DMS79 (cell line): ENCODE results near the gene HTR1B.

Experiments used
- DNase-seq: peaks from one replicate; lab custom pipeline; 2025; lab: John Stamatoyannopoulos, UW

The HTR1B gene

GRCh38 chr6:77463308-77463860 is at the start of gene HTR1B:
HTR1B (minus strand) TSS chr6:77463491; CDS start chr6:77463403, 88 bp downstream.
- no peak for DNase-seq

- DNase-seq = no peak
Measured at GRCh38 chr6:77512554-77512953, 49.3 kb upstream of the HTR1B start.

- no peak for DNase-seq
Measured at GRCh38 chr6:77511860-77512259, 48.6 kb upstream of the HTR1B start.

GRCh38 chr6:77502981-77503380 is 39.7 kb upstream of the HTR1B start:
- DNase-seq = no peak

- no peak for DNase-seq
Measured at GRCh38 chr6:77492530-77492929, 29.2 kb upstream of the HTR1B start.

DNA sequence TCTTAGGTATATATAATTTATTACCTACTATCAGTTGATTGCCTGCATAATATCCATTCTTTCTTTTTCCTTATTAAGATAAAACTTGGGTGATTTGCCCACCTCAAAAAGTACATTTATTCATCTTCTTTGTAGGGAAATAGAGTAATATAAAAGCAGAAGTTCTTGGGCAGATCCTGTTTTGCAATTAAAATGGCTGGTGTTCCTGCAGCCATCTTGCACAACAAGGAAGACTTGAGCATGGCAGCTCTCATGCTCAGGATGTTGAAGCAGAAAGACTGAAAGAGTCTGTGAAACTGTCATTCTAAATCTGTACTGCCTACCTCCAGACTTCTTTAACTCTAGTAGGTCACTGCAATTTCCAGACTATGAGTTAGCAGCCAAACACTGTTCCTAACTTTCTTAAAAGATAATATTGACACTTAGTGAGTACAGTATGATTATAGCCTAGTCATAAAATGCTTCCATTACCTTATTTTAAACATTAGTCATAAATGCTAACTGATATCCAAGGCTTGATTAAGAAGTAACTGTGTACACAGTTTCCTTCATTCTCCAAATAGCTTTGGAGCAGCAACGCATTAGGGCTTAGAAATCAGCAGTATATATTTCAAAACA is 24.6 kb upstream of the HTR1B start:
- no peak for DNase-seq

DNA sequence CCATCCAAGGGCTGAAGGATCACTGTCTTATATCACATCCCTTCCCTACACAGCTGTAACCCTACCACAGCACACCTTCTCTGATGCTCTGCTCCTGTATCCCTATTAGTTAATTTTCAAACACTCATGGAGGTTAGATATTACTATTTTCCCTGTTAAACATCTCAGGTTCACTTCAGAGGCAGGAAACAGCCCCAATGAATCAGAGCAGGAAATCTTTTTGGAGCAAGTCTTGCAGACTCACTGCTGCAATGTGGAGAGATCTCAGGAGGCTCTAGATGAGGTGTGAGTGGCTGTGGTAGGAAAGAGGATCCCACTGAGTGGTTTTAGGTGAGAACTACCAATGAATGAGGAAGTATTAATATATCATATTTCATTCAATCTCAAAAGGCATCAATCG is 19.7 kb upstream of the HTR1B start:
- no peak for DNase-seq

DNA sequence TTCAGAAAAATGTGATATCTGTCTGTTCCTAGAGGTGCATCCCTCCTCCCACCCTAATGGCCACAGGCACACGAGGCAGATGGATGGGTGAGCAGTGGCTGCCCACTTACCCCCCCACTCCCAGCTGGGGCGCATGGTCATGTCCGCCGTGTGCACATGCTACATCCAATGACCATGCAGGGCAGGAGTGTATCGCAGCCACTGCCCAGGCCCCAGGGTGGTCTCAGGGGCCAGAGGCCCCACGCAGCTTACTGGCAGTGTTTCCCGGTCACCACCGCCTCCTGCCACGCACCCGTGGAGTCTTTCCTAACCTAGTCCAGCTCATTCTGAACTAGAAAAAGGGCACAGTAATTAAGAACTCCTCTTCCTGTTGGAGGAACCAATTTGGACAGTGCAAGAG is 11.7 kb upstream of the HTR1B start:
- no peak for DNase-seq

DNA sequence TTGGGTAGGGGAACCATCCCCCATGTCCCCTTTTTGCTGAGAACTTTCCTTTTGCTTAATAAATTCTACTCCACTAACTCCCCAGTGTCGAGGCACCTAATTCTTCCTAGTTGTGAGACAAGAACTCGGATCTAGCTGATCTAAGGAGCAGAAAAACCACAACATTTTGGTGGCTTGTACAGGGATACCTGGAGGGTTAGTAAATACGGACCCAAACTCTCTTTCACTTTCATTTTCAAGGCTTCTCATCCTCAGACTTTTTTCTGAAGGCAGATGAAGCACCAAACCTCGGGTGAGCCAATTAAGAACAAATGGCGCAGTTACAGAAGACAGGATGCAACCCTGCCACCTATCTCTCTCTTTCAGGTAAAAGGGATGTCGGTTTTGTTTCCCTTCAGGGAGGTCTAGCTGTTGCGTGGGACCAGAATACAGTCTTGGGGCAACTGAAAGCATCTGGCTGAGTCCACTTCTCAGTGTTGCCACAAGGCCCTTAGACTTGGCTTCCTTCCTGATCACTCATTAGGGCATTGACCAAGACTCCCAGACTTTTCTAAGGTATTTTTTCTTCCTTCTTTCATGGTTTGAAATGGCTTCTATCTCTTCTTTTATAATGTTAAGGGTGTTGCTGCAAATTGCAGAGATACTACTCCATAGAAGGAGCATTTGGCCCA is 11.1 kb upstream of the HTR1B start:
- no peak for DNase-seq

DNA sequence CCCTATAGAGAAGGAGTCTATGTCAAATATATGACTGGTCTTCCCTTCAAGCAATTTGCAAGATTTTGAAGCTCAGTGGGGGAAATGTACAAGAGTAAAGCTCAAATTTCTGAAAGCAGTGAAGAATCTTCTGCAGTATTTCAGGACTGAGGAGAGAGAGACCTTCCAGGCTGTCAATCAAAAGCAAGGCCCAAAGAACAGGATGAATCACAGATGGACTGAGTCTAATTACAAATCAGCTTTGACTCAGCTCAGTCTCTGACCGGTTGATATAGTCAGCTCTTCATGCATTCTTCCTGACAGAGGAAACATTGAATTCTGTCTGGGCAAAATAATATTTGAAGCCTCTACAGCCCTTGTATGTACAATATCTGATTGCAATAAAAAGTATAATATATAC is 7.7 kb upstream of the HTR1B start:
- no peak for DNase-seq

DNA sequence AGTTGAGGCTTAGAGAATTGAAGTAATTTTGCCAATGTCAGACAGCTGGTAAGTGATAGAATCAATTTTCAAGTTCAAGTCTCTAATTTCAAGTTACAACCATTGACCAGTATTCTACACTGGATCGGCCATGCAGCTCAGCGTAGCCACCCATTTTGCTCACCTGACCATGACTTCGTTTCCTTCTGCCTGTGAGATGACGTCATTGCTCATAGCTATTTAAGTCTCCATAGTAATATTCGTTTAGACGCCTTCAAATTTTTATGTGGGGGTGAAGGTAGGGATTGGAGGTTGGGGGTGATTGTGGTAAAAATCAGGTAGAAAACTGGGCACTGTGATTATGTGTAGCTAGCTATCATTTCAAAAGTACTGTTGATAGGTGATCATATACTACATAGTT is 5.6 kb upstream of the HTR1B start:
- no peak for DNase-seq

DNA sequence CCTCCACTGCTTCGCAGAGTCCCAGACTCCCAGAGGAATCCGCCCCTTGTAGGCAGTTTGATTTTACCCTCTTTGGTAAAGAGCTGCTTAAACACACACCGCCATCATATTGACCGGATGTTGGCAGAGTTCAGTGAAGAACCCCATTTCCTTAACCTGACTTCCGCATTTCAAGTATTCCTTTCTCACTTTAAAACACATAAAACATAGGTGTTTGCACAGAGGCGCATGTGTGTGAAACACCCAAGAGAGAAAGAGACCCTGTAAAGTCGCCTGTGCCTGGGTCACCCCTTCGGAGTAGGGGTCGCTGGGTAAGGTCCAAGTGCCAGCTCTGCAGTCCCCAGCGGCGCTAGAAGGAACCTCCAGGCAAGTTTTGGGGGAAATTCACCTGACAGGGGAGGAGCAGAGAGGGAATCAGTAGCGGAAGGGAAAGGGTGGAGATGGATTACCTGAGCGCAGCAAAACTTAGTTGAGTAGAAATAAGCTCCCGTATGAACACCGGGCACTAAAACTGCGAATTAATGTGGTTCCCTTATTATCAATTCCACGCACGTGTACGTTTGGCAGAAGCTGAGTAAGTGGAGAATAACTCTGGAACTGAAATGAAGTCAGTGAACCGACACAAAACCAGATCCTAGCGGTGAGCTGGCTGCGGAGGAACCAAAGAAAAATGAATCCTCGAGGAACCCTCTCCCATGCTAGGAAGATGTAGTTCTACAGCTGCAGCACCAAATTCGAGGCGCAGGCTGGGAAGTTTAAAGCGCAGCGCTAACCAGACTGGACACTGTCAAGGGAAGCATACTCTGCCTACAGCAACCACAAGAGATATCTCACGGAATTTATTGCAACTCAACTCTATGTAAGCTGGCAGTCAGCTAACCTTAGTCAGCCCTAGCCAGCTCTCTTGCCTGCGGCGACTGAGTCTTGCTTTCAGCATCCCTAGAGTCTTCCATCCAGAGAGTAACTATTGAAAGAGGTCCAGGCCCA is 3.5 kb upstream of the HTR1B start:
- DNase-seq = no peak

- no peak for DNase-seq
Measured at GRCh38 chr6:77466055-77466450, 2.8 kb upstream of the HTR1B start.

DNA sequence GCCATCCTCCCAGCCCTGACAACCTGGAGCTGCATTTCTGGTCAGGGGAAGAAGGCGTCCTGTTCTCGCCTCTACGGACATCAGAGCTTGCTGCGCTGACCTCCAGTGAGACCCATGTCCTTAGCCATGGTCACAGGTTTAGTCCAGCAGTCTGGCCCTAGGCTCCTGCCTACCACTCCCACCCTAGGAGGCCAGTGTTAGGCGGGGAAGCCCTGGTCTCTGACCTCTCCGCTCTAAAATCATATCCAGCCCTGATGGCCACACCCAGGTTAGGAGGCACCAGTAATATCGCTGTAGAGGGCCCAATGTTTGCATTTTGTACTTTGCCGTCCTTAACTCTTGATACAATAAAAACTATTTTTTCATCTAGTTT is 1.2 kb upstream of the HTR1B start:
- no peak for DNase-seq

GRCh38 chr6:77463861-77464494 is 687 bp upstream of the HTR1B start:
- DNase-seq = no peak

DNA sequence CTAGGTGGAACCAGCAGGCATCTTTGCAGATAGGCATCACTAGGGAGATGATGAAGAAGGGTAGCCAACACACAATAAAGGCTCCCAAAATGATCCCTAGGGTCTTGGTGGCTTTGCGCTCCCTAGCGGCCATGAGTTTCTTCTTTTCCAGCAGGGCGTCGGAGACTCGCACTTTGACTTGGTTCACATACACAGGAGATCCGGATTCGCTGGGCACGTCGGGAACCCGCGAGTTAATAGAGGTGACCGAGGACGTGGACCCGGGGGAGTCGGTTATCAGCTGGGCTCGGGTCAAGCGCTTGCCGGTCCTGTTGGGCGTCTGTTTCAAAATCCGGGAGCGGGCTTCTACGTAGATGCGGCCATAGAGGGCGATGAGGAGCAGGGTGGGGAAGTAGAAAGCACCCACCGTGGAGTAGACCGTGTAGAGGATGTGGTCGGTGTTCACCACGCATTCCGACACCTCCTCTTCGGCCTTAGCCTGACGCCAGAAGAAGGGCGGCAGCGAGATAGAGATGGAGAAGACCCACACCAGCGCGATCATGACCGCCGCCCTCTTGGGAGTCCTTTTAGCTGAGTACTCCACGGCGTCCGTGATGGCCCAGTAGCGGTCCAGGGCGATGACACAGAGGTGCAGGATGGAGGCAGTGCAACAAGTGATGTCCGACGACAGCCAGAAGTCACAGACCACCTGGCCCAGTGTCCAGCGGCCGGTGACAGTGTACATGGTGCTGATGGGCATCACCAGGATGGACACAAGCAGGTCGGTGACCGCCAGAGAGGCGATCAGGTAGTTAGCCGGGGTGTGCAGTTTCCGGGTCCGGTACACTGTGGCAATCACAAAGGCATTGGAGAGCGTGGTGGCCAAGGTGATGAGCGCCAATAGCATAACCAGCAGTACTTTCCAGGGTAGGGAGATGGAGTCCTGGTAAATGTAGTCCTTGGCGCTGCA is 658 bp downstream of the HTR1B start:
- DNase-seq = no peak

DNA sequence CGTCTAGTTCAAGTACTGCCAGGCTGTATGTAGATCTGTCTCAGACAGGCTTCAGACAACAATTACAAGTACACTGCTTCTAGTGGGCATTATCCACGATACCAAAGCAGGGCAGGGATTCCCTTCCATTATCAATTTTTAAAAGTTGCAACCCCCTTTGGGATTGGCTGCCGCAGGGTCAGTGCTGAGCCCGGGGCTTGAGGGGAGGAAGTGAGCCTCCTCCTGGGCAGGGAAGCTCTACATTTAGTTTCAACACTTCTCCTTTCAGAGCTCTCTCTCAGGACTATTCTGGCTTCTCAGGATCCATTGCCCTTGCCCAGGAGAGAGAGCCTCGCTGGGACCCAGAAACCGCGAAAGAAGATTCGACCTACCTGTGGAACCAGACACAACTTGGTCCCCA is 1.5 kb downstream of the HTR1B start:
- no peak for DNase-seq

DNA sequence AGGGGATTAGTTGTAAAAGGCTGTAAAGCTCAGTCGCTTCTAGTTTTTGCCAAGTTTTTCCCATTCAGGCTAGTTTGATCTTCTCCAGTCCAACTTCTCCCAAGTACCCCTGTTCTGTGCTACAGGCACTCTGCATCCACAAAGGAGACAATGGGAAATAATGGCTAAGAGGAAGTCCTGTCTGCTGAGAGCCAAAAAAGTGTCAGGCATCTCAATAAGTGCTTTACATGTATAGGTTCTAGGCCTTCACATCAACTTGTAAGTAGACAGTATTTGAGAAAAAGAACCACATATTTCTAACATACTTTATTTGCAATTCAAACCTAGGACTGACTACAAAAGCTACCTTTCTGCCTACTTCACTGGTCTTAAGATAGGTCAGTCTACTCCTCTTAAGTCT is 4.9 kb downstream of the HTR1B start:
- no peak for DNase-seq

DNA sequence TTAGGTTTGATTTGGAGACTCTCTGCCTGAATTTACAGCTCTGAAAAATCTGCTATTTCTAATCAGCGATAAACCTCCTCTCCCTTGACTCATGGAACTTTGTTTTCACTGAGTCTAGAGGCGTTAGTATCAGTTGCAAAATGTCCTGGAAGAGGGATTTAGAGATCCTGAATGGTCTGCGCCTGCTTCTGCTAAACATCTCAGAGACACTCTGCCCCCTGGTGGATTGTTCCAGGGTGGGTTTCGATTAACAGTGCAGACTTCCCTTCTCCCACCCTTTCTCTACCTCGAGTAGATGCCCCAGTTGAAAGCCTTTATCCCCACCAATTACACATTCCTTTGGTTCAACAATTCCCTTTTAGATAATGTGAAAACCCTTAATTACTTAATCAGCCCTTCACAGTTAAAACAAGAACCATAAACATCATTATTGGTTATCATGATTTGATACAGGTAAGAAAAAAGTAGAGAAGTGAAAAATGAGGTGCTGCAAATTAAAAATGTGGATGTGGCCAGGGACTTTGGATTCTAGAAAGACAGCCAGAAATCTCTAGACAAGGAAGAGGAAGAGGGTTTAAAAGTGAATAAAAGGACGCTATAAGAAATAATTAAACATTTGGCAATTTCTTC is 5.5 kb downstream of the HTR1B start:
- no peak for DNase-seq

- no peak for DNase-seq
Measured at GRCh38 chr6:77456531-77457248, 6.6 kb downstream of the HTR1B start.
